Mesendoderm (in vitro differentiated cells): ENCODE measurements around the gene MYO1G.
A peak's percentile ranks its signal among the peaks of the same experiment; 100 is the strongest.
"Not testable (repeated sequence)": the region's sequence is repeated elsewhere in the genome, so short reads cannot be mapped to it uniquely, and the experiment has no call there.

Experiments
- DNase-seq: peaks from one replicate; pipeline ENCODE4 v3.0.0; 2013
- H2AK5ac ChIP-seq: 2 replicates; pipeline ENCODE4 v1.6.1; 2013; ENCODE audit warnings: low read length, inconsistent platforms
- H2BK120ac ChIP-seq: 2 replicates; pipeline ENCODE4 v1.6.1; 2013; ENCODE audit warnings: low read depth, mild to moderate bottlenecking, low read length, moderate library complexity, mixed read lengths
- H2BK15ac ChIP-seq: replicated peaks from 2 replicates; pipeline ENCODE4 v1.6.1; 2013; ENCODE audit warnings: low read depth, mild to moderate bottlenecking, moderate library complexity
- H2BK5ac ChIP-seq: 2 replicates; pipeline ENCODE4 v1.6.1; 2013; ENCODE audit warnings: low read length, inconsistent platforms
- H3K18ac ChIP-seq: 2 replicates; pipeline ENCODE4 v1.6.1; 2013; ENCODE audit warnings: mild to moderate bottlenecking, low read length, mixed read lengths
- H3K23ac ChIP-seq: one replicate; pipeline ENCODE4 v1.6.1; 2013; ENCODE audit warnings: low read length
- H3K27ac ChIP-seq: 2 replicates; pipeline ENCODE4 v1.5.1; 2013; ENCODE audit warnings: low read depth, mild to moderate bottlenecking, inconsistent platforms, low read length, moderate library complexity
- H3K27me3 ChIP-seq: 2 replicates; pipeline ENCODE4 v1.6.1; 2013; ENCODE audit warnings: low read length, control low read depth, mild to moderate bottlenecking, inconsistent platforms; ENCODE audit not compliant: insufficient read depth, poor library complexity
- H3K36me3 ChIP-seq: 2 replicates; pipeline ENCODE4 v1.6.1; 2013; ENCODE audit warnings: low read length, inconsistent platforms; ENCODE audit not compliant: control insufficient read depth, insufficient read depth
- H3K4ac ChIP-seq: one replicate; pipeline ENCODE4 v1.6.1; 2013; ENCODE audit warnings: low read depth, mild to moderate bottlenecking, low read length, moderate library complexity
- H3K4me1 ChIP-seq: 2 replicates; pipeline ENCODE4 v1.6.1; 2013; ENCODE audit warnings: low read depth, low read length, inconsistent platforms; ENCODE audit not compliant: control insufficient read depth
- H3K4me2 ChIP-seq: 2 replicates; pipeline ENCODE4 v1.6.1; 2013; ENCODE audit warnings: low read length
- H3K4me3 ChIP-seq: 2 replicates; pipeline ENCODE4 v1.5.1; 2013; ENCODE audit warnings: mild to moderate bottlenecking, low read length
- H3K56ac ChIP-seq: one replicate; pipeline ENCODE4 v1.6.1; 2013; ENCODE audit warnings: low read length
- H3K79me1 ChIP-seq: 2 replicates; pipeline ENCODE4 v1.6.1; 2013; ENCODE audit warnings: low read length, inconsistent platforms
- H3K79me2 ChIP-seq: 2 replicates; pipeline ENCODE4 v1.6.1; 2013; ENCODE audit warnings: mild to moderate bottlenecking, low read length; ENCODE audit not compliant: control insufficient read depth, insufficient read depth
- H3K9ac ChIP-seq: 2 replicates; pipeline ENCODE4 v1.6.1; 2013; ENCODE audit warnings: low read length, inconsistent platforms
- H4K5ac ChIP-seq: one replicate; pipeline ENCODE4 v1.6.1; 2013; ENCODE audit warnings: low read length
- H4K8ac ChIP-seq: one replicate; pipeline ENCODE4 v1.6.1; 2013; ENCODE audit warnings: low read depth, mild to moderate bottlenecking, control low read depth, low read length, moderate library complexity
- WGBS: extraction: QIAGEN DNeasy Blood & Tissue Kit; methylation state at CpG from one replicate; pipeline ENCODE4 v1.1.7; 2013; ENCODE audit warnings: low lambda C conversion rate, missing lambda C conversion rate; ENCODE audit not compliant: insufficient coverage; ENCODE audit errors: extremely low coverage; 5-methylcytosine and 5-hydroxymethylcytosine counted together

Gene MYO1G

GRCh38 chr7:44995555-44996493, 17.0 kb upstream of the MYO1G start:
- Histone ChIP-seq H3K18ac (no peak overlapping the region), H2AK5ac (no peak overlapping the region), H2BK120ac (no peak overlapping the region), H3K79me2 (peaks cover 3% of the 10 kb centered on the region), H3K4ac (no peak overlapping the region), H3K23ac (no peak overlapping the region), H3K79me1 (no peaks in the 10 kb centered on the region), H3K56ac (no peak overlapping the region), H3K4me2 (no peak overlapping the region), H3K4me1 (no peaks in the 10 kb centered on the region), H4K8ac (no peak overlapping the region), H3K36me3 (no peaks in the 10 kb centered on the region), H4K5ac (no peak overlapping the region), H3K27me3 (no peaks in the 10 kb centered on the region), H3K9ac (no peak overlapping the region), H3K4me3 (no peak overlapping the region), H3K27ac (no peak overlapping the region), H2BK15ac (no peak overlapping the region), H2BK5ac (no peak overlapping the region)
- no peak for DNase-seq
- no CpG with 5 or more reads among the region's 8 CpGs for WGBS

- no peak overlapping the region for H3K4me3 ChIP-seq
- no peaks in the 10 kb centered on the region for H3K36me3 ChIP-seq
- no peak overlapping the region for H4K8ac ChIP-seq
- H3K27ac ChIP-seq, result no peak overlapping the region
- no peaks in the 10 kb centered on the region for H3K4me1 ChIP-seq
- no peak overlapping the region for H3K4me2 ChIP-seq
- H3K27me3 ChIP-seq, result no peaks in the 10 kb centered on the region
- H3K23ac ChIP-seq, result no peak overlapping the region
- H3K79me1 ChIP-seq, result no peaks in the 10 kb centered on the region
- no peaks in the 10 kb centered on the region for H3K79me2 ChIP-seq
- H3K56ac ChIP-seq, result no peak overlapping the region
- no peak overlapping the region for H2BK15ac ChIP-seq
- no peak for DNase-seq
- H3K4ac ChIP-seq, result no peak overlapping the region
- H2AK5ac ChIP-seq, result no peak overlapping the region
- no peak overlapping the region for H2BK120ac ChIP-seq
- no CpG with 5 or more reads among the region's 5 CpGs for WGBS
- H3K18ac ChIP-seq, result no peak overlapping the region
- no peak overlapping the region for H2BK5ac ChIP-seq
- H4K5ac ChIP-seq, result no peak overlapping the region
- no peak overlapping the region for H3K9ac ChIP-seq
These were observed 16.2 kb upstream of the MYO1G start for GRCh38 chr7:44994877-44995554.

- H2AK5ac ChIP-seq, H2BK5ac ChIP-seq, DNase-seq, H3K79me1 ChIP-seq, H3K9ac ChIP-seq, H3K79me2 ChIP-seq, H2BK120ac ChIP-seq, H4K8ac ChIP-seq, H3K36me3 ChIP-seq, H3K56ac ChIP-seq, H3K4me1 ChIP-seq, H3K27ac ChIP-seq, H3K18ac ChIP-seq, H3K27me3 ChIP-seq, H3K4ac ChIP-seq, H3K4me2 ChIP-seq, H3K4me3 ChIP-seq, H2BK15ac ChIP-seq, H4K5ac ChIP-seq, H3K23ac ChIP-seq: not testable (repeated sequence)
- no CpG with 5 or more reads among the region's 21 CpGs for WGBS
These were observed 13.4 kb upstream of the MYO1G start for GRCh38 chr7:44992004-44992795.

- H4K5ac ChIP-seq, result no peak overlapping the region
- no peaks in the 10 kb centered on the region for H3K79me1 ChIP-seq
- peak overlapping the region; percentile 25 for H3K27ac ChIP-seq
- H2BK5ac ChIP-seq, result no peak overlapping the region
- WGBS, result no CpG with 5 or more reads among the region's 9 CpGs
- no peak overlapping the region for H3K9ac ChIP-seq
- peaks cover 1% of the 10 kb centered on the region for H3K4me1 ChIP-seq
- no peaks in the 10 kb centered on the region for H3K27me3 ChIP-seq
- no peaks in the 10 kb centered on the region for H3K36me3 ChIP-seq
- no peak overlapping the region for H3K23ac ChIP-seq
- no peak overlapping the region for H2BK15ac ChIP-seq
- no peak overlapping the region for H3K4me3 ChIP-seq
- no peak overlapping the region for H3K18ac ChIP-seq
- no peak overlapping the region for H3K4me2 ChIP-seq
- no peak overlapping the region for H3K56ac ChIP-seq
- H2AK5ac ChIP-seq, result no peak overlapping the region
- no peak overlapping the region for H2BK120ac ChIP-seq
- no peak for DNase-seq
- peaks cover 11% of the 10 kb centered on the region for H3K79me2 ChIP-seq
- no peak overlapping the region for H3K4ac ChIP-seq
- no peak overlapping the region for H4K8ac ChIP-seq
These were observed 11.6 kb upstream of the MYO1G start for GRCh38 chr7:44990109-44991023.

- Histone ChIP-seq H4K8ac (no peak overlapping the region), H4K5ac (no peak overlapping the region), H3K4me2 (no peak overlapping the region), H3K4me3 (no peak overlapping the region), H2AK5ac (no peak overlapping the region), H3K18ac (no peak overlapping the region), H3K36me3 (peaks cover 2% of the 10 kb centered on the region), H3K4ac (no peak overlapping the region), H3K9ac (no peak overlapping the region), H3K56ac (no peak overlapping the region), H3K23ac (no peak overlapping the region), H3K27me3 (no peaks in the 10 kb centered on the region), H3K4me1 (peaks cover 5% of the 10 kb centered on the region), H3K79me1 (peaks cover 2% of the 10 kb centered on the region), H3K27ac (no peak overlapping the region), H2BK5ac (no peak overlapping the region), H2BK120ac (no peak overlapping the region), H2BK15ac (no peak overlapping the region), H3K79me2 (peaks cover 23% of the 10 kb centered on the region)
- WGBS, result no CpG with 5 or more reads among the region's 3 CpGs
- DNase-seq, result no peak
These were observed 10.3 kb upstream of the MYO1G start for GRCh38 chr7:44989132-44989531.
